HL-60 (cell line): Measurements from ENCODE around the gene CHRNB1.

Experiments used
- DNase-seq, 2 experiments: peaks; one replicate each; pipeline ENCODE4 v3.0.0-alpha.2; 2010 to 2020; ENCODE audit warnings: low read depth in 1 of 2, low spot score in 1 of 2
- H3K27ac ChIP-seq: fragments of 250-450 bp; sonication (Bioruptor Pico); replicated peaks from 2 replicates; pipeline ENCODE4 v1.5.1; 2020; ENCODE audit warnings: mild to moderate bottlenecking, moderate library complexity
- H3K27me3 ChIP-seq: fragments of 250-450 bp; sonication (Bioruptor Pico); 2 replicates; pipeline ENCODE4 v1.5.1; 2021; ENCODE audit warnings: mild to moderate bottlenecking, moderate library complexity; ENCODE audit not compliant: insufficient read depth, poor library complexity, severe bottlenecking
- H3K4me3 ChIP-seq: replicated peaks from 2 replicates; pipeline ENCODE4 v1.5.1; 2011; ENCODE audit warnings: mild to moderate bottlenecking, control low read depth, low read length; ENCODE audit not compliant: insufficient read depth
- GABPA ChIP-seq: IDR thresholded peaks from 2 replicates; pipeline ENCODE4 v1.6.1; 2012; ENCODE audit warnings: low read depth
- POLR2AphosphoS5 ChIP-seq: IDR thresholded peaks from 2 replicates; pipeline ENCODE4 v1.6.1; 2012; ENCODE audit warnings: low read depth
- REST ChIP-seq: IDR thresholded peaks from 2 replicates; pipeline ENCODE4 v1.6.1; 2012; ENCODE audit warnings: low read depth; ENCODE audit not compliant: insufficient replicate concordance
- SPI1 ChIP-seq: IDR thresholded peaks from 2 replicates; pipeline ENCODE4 v1.6.1; 2012; ENCODE audit warnings: low read depth, mild to moderate bottlenecking, borderline replicate concordance
- TF ChIP-seq, protein P1 (sequence below): IDR thresholded peaks from one replicate; pipeline ENCODE4 v1.5.1; 2011; ENCODE audit warnings: low read length, control low read depth, inconsistent platforms; ENCODE audit not compliant: insufficient read depth

The CHRNB1 gene

DNA sequence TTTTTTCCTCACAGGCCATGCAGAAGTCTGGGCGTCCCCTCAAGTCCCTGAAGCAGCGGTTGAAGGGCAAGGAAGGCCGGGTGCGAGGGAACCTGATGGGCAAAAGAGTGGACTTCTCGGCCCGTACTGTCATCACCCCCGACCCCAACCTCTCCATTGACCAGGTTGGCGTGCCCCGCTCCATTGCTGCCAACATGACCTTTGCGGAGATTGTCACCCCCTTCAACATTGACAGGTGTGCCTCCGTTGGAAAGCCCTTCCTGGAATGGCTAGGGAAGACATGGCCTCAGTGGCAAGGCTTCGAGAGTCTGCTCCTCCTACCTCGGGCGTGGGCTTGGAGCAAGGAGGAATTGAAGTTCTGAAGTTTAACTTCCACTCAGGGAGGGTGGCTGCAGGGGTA is 52.8 kb downstream of the CHRNB1 start:
- TF ChIP-seq, protein P1, sequence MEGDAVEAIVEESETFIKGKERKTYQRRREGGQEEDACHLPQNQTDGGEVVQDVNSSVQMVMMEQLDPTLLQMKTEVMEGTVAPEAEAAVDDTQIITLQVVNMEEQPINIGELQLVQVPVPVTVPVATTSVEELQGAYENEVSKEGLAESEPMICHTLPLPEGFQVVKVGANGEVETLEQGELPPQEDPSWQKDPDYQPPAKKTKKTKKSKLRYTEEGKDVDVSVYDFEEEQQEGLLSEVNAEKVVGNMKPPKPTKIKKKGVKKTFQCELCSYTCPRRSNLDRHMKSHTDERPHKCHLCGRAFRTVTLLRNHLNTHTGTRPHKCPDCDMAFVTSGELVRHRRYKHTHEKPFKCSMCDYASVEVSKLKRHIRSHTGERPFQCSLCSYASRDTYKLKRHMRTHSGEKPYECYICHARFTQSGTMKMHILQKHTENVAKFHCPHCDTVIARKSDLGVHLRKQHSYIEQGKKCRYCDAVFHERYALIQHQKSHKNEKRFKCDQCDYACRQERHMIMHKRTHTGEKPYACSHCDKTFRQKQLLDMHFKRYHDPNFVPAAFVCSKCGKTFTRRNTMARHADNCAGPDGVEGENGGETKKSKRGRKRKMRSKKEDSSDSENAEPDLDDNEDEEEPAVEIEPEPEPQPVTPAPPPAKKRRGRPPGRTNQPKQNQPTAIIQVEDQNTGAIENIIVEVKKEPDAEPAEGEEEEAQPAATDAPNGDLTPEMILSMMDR: no peak
- no peak for TF ChIP-seq REST
- no peak overlapping the region for H3K27ac ChIP-seq

DNA sequence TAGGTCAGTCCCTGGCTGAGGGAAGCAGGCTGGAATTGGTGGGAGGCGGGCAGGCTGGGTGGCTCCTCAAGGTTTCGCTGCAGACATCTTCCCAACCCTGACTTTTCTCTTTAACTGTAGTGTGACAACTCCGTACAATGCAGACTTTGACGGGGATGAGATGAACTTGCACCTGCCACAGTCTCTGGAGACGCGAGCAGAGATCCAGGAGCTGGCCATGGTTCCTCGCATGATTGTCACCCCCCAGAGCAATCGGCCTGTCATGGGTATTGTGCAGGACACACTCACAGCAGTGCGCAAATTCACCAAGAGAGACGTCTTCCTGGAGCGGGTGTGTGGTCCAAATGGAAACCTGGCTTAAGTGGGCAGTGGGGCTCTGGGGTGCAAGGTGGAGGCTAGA is 54.3 kb downstream of the CHRNB1 start:
- no peak for DNase-seq
- no peak overlapping the region for H3K27ac ChIP-seq
- no peak overlapping the region for H3K4me3 ChIP-seq
- TF ChIP-seq GABPA (no peak), SPI1 (no peak), REST (no peak), POLR2AphosphoS5 (no peak)
- TF ChIP-seq, protein P1: no peak
- no peaks in the 10 kb centered on the region for H3K27me3 ChIP-seq

More for the DNA sequence above, 52.8 kb downstream of the CHRNB1 start:
- H3K27me3 ChIP-seq: no peaks in the 10 kb centered on the region
- no peak for DNase-seq
- no peak overlapping the region for H3K4me3 ChIP-seq

DNA sequence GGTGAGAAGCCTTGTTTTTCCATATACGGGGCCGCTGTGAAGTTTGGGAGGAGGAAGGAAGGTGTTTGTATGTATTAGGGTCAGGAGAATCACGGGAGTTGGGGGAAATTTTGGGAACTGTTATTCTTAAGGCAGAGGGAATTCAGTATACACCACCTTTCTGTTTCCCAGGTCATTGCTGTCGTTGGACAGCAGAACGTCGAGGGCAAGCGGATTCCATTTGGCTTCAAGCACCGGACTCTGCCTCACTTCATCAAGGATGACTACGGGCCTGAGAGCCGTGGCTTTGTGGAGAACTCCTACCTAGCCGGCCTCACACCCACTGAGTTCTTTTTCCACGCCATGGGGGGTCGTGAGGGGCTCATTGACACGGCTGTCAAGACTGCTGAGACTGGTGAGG is 56.9 kb downstream of the CHRNB1 start:
- TF ChIP-seq REST (no peak), GABPA (no peak)
- no peak for DNase-seq
- Histone ChIP-seq H3K27ac (no peak overlapping the region), H3K4me3 (no peak overlapping the region), H3K27me3 (no peaks in the 10 kb centered on the region)

GRCh38 chr17:7502171-7502847 is 57.4 kb downstream of the CHRNB1 start:
- Histone ChIP-seq H3K4me3 (no peak overlapping the region), H3K27ac (no peak overlapping the region), H3K27me3 (no peaks in the 10 kb centered on the region)
- no peak for DNase-seq
- TF ChIP-seq SPI1: no peak
- no peak for TF ChIP-seq GABPA
- TF ChIP-seq POLR2AphosphoS5: no peak
- TF ChIP-seq, protein P1: no peak
- no peak for TF ChIP-seq REST
